ENCODE measurements around the gene AKAP6. TPM values are rescaled to one million over a fixed set of nuclear protein-coding genes. Genes with fewer than 3 reads are reported as not detected.

Gene AKAP6
- polyA plus RNA-seq, 1 donor, result 8.5 TPM

GRCh38 chr14:32310876-32311275, 18.2 kb upstream of the AKAP6 start:
- H3K36me3 ChIP-seq (ENCODE audit: control insufficient read depth, insufficient read depth, low read length), result no peaks in the 10 kb centered on the region
- no peaks in the 10 kb centered on the region for H3K27me3 ChIP-seq (ENCODE audit: control insufficient read depth, insufficient read depth, low read length)
- H3K27ac ChIP-seq (ENCODE audit: low read length), result no peak overlapping the region
- no peaks in the 10 kb centered on the region for H3K9me3 ChIP-seq (ENCODE audit: control insufficient read depth, low read depth, low read length)
- H3K4me3 ChIP-seq (ENCODE audit: low read length), result no peak overlapping the region
- peaks cover 25% of the 10 kb centered on the region for H3K4me1 ChIP-seq (ENCODE audit: control insufficient read depth, insufficient read depth, low read length)
- DNase-seq, result no peak

GRCh38 chr14:32311294-32312009, 17.6 kb upstream of the AKAP6 start:
- no peak overlapping the region for H3K27ac ChIP-seq (ENCODE audit: low read length)
- DNase-seq, result no peak
- no peak overlapping the region for H3K4me3 ChIP-seq (ENCODE audit: low read length)
- H3K27me3 ChIP-seq (ENCODE audit: control insufficient read depth, insufficient read depth, low read length), result no peaks in the 10 kb centered on the region
- WGBS (ENCODE audit: insufficient coverage, low lambda C conversion rate), result no CpG with 5 or more reads among the region's 3 CpGs
- H3K4me1 ChIP-seq (ENCODE audit: control insufficient read depth, insufficient read depth, low read length), result peaks cover 22% of the 10 kb centered on the region
- no peaks in the 10 kb centered on the region for H3K36me3 ChIP-seq (ENCODE audit: control insufficient read depth, insufficient read depth, low read length)
- H3K9me3 ChIP-seq (ENCODE audit: control insufficient read depth, low read depth, low read length), result no peaks in the 10 kb centered on the region

GRCh38 chr14:32312010-32312331, 17.1 kb upstream of the AKAP6 start:
- Histone ChIP-seq H3K27me3 (ENCODE audit: control insufficient read depth, insufficient read depth, low read length) (no peaks in the 10 kb centered on the region), H3K4me1 (ENCODE audit: control insufficient read depth, insufficient read depth, low read length) (peaks cover 18% of the 10 kb centered on the region)
- no CpG with 5 or more reads among the region's 4 CpGs for WGBS (ENCODE audit: insufficient coverage, low lambda C conversion rate)

GRCh38 chr14:32313844-32314376, 15.2 kb upstream of the AKAP6 start:
- no peaks in the 10 kb centered on the region for H3K27me3 ChIP-seq (ENCODE audit: control insufficient read depth, insufficient read depth, low read length)
- no peak for DNase-seq
- peaks cover 4% of the 10 kb centered on the region for H3K4me1 ChIP-seq (ENCODE audit: control insufficient read depth, insufficient read depth, low read length)
- no peak overlapping the region for H3K4me3 ChIP-seq (ENCODE audit: low read length)
- no peak overlapping the region for H3K27ac ChIP-seq (ENCODE audit: low read length)
- 67% methylated on average over 3 of the region's 5 CpGs for WGBS (ENCODE audit: insufficient coverage, low lambda C conversion rate)
- no peaks in the 10 kb centered on the region for H3K36me3 ChIP-seq (ENCODE audit: control insufficient read depth, insufficient read depth, low read length)
- H3K9me3 ChIP-seq (ENCODE audit: control insufficient read depth, low read depth, low read length), result no peaks in the 10 kb centered on the region

More at GRCh38 chr14:32312010-32312331, 17.1 kb upstream of the AKAP6 start:
- Histone ChIP-seq H3K27ac (ENCODE audit: low read length) (no peak overlapping the region), H3K36me3 (ENCODE audit: control insufficient read depth, insufficient read depth, low read length) (no peaks in the 10 kb centered on the region), H3K9me3 (ENCODE audit: control insufficient read depth, low read depth, low read length) (no peaks in the 10 kb centered on the region), H3K4me3 (ENCODE audit: low read length) (no peak overlapping the region)
- no peak for DNase-seq

GRCh38 chr14:32318087-32318795, 10.9 kb upstream of the AKAP6 start:
- no peaks in the 10 kb centered on the region for H3K9me3 ChIP-seq (ENCODE audit: control insufficient read depth, low read depth, low read length)
- H3K36me3 ChIP-seq (ENCODE audit: control insufficient read depth, insufficient read depth, low read length), result no peaks in the 10 kb centered on the region
- no peak for DNase-seq
- WGBS (ENCODE audit: insufficient coverage, low lambda C conversion rate), result 95% methylated on average over 4 of the region's 7 CpGs
- no peaks in the 10 kb centered on the region for H3K27me3 ChIP-seq (ENCODE audit: control insufficient read depth, insufficient read depth, low read length)
- no peak overlapping the region for H3K4me3 ChIP-seq (ENCODE audit: low read length)
- no peak overlapping the region for H3K27ac ChIP-seq (ENCODE audit: low read length)
- H3K4me1 ChIP-seq (ENCODE audit: control insufficient read depth, insufficient read depth, low read length), result peaks cover 2% of the 10 kb centered on the region

GRCh38 chr14:32319368-32320049, 9.6 kb upstream of the AKAP6 start:
- no peak for DNase-seq
- H3K27me3 ChIP-seq (ENCODE audit: control insufficient read depth, insufficient read depth, low read length), result no peaks in the 10 kb centered on the region
- H3K27ac ChIP-seq (ENCODE audit: low read length), result no peak overlapping the region
- H3K4me1 ChIP-seq (ENCODE audit: control insufficient read depth, insufficient read depth, low read length), result peaks cover 2% of the 10 kb centered on the region
- H3K36me3 ChIP-seq (ENCODE audit: control insufficient read depth, insufficient read depth, low read length), result no peaks in the 10 kb centered on the region
- no peak overlapping the region for H3K4me3 ChIP-seq (ENCODE audit: low read length)
- H3K9me3 ChIP-seq (ENCODE audit: control insufficient read depth, low read depth, low read length), result no peaks in the 10 kb centered on the region

GRCh38 chr14:32324601-32325000, 4.5 kb upstream of the AKAP6 start:
- Histone ChIP-seq H3K27me3 (ENCODE audit: control insufficient read depth, insufficient read depth, low read length) (no peaks in the 10 kb centered on the region), H3K4me1 (ENCODE audit: control insufficient read depth, insufficient read depth, low read length) (peaks cover 2% of the 10 kb centered on the region), H3K4me3 (ENCODE audit: low read length) (no peak overlapping the region), H3K9me3 (ENCODE audit: control insufficient read depth, low read depth, low read length) (no peaks in the 10 kb centered on the region), H3K27ac (ENCODE audit: low read length) (no peak overlapping the region), H3K36me3 (ENCODE audit: control insufficient read depth, insufficient read depth, low read length) (no peaks in the 10 kb centered on the region)
- no peak for DNase-seq
- no CpG with 5 or more reads among the region's 1 CpG for WGBS (ENCODE audit: insufficient coverage, low lambda C conversion rate)

GRCh38 chr14:32327255-32327961, 1.7 kb upstream of the AKAP6 start:
- WGBS (ENCODE audit: insufficient coverage, low lambda C conversion rate), result no CpG with 5 or more reads among the region's 2 CpGs
- no peaks in the 10 kb centered on the region for H3K36me3 ChIP-seq (ENCODE audit: control insufficient read depth, insufficient read depth, low read length)
- H3K27me3 ChIP-seq (ENCODE audit: control insufficient read depth, insufficient read depth, low read length), result no peaks in the 10 kb centered on the region

GRCh38 chr14:32329690-32330285, 690 bp downstream of the AKAP6 start:
- no peak for DNase-seq
- Histone ChIP-seq H3K36me3 (ENCODE audit: control insufficient read depth, insufficient read depth, low read length) (no peaks in the 10 kb centered on the region), H3K27me3 (ENCODE audit: control insufficient read depth, insufficient read depth, low read length) (no peaks in the 10 kb centered on the region), H3K4me1 (ENCODE audit: control insufficient read depth, insufficient read depth, low read length) (peaks cover 17% of the 10 kb centered on the region), H3K27ac (ENCODE audit: low read length) (no peak overlapping the region), H3K4me3 (ENCODE audit: low read length) (no peak overlapping the region), H3K9me3 (ENCODE audit: control insufficient read depth, low read depth, low read length) (no peaks in the 10 kb centered on the region)
- no CpG with 5 or more reads among the region's 2 CpGs for WGBS (ENCODE audit: insufficient coverage, low lambda C conversion rate)

More at GRCh38 chr14:32327255-32327961, 1.7 kb upstream of the AKAP6 start:
- Histone ChIP-seq H3K4me1 (ENCODE audit: control insufficient read depth, insufficient read depth, low read length) (peaks cover 5% of the 10 kb centered on the region), H3K27ac (ENCODE audit: low read length) (no peak overlapping the region), H3K4me3 (ENCODE audit: low read length) (no peak overlapping the region), H3K9me3 (ENCODE audit: control insufficient read depth, low read depth, low read length) (no peaks in the 10 kb centered on the region)
- no peak for DNase-seq

Measured in large intestine (tissue), 3 donors.